ENCODE data around the gene ERI2.

ERI2 gene

DNA sequence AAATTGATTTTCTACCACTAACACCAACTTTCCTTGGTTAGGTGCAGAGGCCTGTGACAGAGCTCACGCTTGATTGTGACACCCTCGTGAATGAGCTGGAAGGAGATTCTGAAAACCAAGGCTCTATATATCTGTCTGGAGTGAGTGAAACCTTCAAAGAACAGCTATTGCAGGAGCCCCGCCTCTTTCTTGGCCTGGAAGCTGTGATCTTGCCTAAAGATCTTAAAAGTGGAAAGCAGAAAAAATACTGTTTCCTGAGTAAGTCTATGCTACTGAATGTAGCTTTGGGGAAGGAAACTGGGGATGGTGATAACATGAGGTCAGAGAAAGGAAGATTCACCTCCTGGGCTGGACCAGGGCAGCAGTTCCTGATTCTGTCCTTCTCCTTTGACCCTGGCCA, 38.3 kb upstream of the ERI2 start:
- no CpG with 5 or more reads among the region's 3 CpGs for WGBS (ENCODE audit: insufficient coverage, insufficient read length)
- Histone ChIP-seq H3K27ac (ENCODE audit: low read length) (no peak overlapping the region), H3K27me3 (ENCODE audit: control insufficient read depth, insufficient read depth, low read length) (no peaks in the 10 kb centered on the region), H3K4me3 (ENCODE audit: low read length) (no peak overlapping the region), H3K9me3 (ENCODE audit: control insufficient read depth, insufficient read depth, low read length) (no peaks in the 10 kb centered on the region), H3K36me3 (ENCODE audit: control insufficient read depth, insufficient read depth, low read length) (no peaks in the 10 kb centered on the region; the same call in 1 of the 2 replicates), H3K4me1 (ENCODE audit: control insufficient read depth, insufficient read depth, low read length) (no peaks in the 10 kb centered on the region)
- DNase-seq (ENCODE audit: low read depth, low spot score), result no peak

DNA sequence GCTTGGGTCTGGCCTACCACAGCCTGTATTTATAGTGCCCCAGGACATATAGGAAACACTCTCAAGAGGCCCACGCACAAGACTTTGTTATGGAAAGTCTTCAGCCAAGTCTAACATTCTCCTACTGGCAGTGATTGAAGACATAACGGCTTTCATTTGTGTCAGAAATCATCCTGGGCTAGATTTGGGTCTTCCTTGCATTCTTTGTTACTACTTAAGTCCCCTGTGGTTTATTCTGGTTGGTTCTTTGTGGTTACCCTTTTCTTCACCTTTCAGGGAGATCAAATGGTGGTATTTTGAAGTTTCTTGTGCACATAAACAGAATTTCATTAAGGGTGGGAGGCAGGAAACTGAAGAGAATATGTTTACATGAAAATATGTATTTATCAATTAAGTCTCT, 37.8 kb upstream of the ERI2 start:
- Histone ChIP-seq H3K4me3 (ENCODE audit: low read length) (no peak overlapping the region), H3K36me3 (ENCODE audit: control insufficient read depth, insufficient read depth, low read length) (no peaks in the 10 kb centered on the region; the same call in 1 of the 2 replicates), H3K27ac (ENCODE audit: low read length) (no peak overlapping the region), H3K4me1 (ENCODE audit: control insufficient read depth, insufficient read depth, low read length) (no peaks in the 10 kb centered on the region), H3K27me3 (ENCODE audit: control insufficient read depth, insufficient read depth, low read length) (no peaks in the 10 kb centered on the region), H3K9me3 (ENCODE audit: control insufficient read depth, insufficient read depth, low read length) (no peaks in the 10 kb centered on the region)
- DNase-seq (ENCODE audit: low read depth, low spot score), result no peak
- no CpG with 5 or more reads among the region's 2 CpGs for WGBS (ENCODE audit: insufficient coverage, insufficient read length)

DNA sequence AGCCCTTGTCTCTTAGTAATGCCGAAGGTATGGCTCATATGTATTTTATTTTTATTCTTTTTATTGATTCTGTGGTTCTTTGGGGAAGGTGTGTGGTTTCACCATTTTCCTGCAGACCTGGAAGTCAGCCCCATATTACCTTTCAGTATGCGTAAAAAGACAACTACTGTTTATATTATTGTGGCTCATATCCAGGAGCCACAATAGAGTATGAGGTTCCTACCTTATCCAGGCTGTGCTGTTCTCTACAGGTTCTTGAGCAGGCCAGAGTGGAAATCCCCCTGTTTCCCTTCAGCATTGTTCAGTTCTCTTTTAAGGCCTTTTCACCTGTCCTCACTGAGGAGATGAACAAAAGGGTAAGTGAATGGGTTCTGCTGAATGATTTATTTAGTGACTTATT, 33.2 kb upstream of the ERI2 start:
- Histone ChIP-seq H3K4me1 (ENCODE audit: control insufficient read depth, insufficient read depth, low read length) (no peaks in the 10 kb centered on the region), H3K36me3 (ENCODE audit: control insufficient read depth, insufficient read depth, low read length) (peaks cover 3% of the 10 kb centered on the region; the same call in 1 of the 2 replicates), H3K27me3 (ENCODE audit: control insufficient read depth, insufficient read depth, low read length) (no peaks in the 10 kb centered on the region), H3K9me3 (ENCODE audit: control insufficient read depth, insufficient read depth, low read length) (no peaks in the 10 kb centered on the region), H3K4me3 (ENCODE audit: low read length) (no peak overlapping the region), H3K27ac (ENCODE audit: low read length) (no peak overlapping the region)
- no CpG with 5 or more reads among the region's 2 CpGs for WGBS (ENCODE audit: insufficient coverage, insufficient read length)
- no peak for DNase-seq (ENCODE audit: low read depth, low spot score)

DNA sequence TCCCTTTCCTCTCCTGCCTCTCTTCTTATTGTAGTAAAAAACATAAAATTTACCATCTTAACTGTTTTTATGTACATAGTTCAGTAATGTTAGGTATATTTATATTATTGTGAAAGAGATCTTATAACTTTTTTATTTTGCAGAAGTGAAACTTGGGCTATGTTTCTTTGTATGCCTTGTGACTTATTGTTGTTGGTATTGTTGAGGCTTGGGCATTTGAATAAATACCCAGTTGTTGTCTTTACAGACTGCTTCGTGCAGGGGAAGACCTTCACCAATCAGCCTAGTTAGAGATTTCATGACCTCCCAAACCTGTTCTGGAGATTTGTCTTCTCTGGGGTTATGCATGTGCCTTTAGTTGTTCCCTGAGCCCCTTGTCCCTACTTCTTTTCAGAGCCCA, 32.0 kb upstream of the ERI2 start:
- Histone ChIP-seq H3K36me3 (ENCODE audit: control insufficient read depth, insufficient read depth, low read length) (peaks cover 3% of the 10 kb centered on the region; the same call in 1 of the 2 replicates), H3K4me1 (ENCODE audit: control insufficient read depth, insufficient read depth, low read length) (no peaks in the 10 kb centered on the region), H3K4me3 (ENCODE audit: low read length) (no peak overlapping the region), H3K27ac (ENCODE audit: low read length) (no peak overlapping the region), H3K9me3 (ENCODE audit: control insufficient read depth, insufficient read depth, low read length) (no peaks in the 10 kb centered on the region), H3K27me3 (ENCODE audit: control insufficient read depth, insufficient read depth, low read length) (no peaks in the 10 kb centered on the region)
- DNase-seq (ENCODE audit: low read depth, low spot score), result no peak
- no CpG with 5 or more reads among the region's 1 CpG for WGBS (ENCODE audit: insufficient coverage, insufficient read length)

DNA sequence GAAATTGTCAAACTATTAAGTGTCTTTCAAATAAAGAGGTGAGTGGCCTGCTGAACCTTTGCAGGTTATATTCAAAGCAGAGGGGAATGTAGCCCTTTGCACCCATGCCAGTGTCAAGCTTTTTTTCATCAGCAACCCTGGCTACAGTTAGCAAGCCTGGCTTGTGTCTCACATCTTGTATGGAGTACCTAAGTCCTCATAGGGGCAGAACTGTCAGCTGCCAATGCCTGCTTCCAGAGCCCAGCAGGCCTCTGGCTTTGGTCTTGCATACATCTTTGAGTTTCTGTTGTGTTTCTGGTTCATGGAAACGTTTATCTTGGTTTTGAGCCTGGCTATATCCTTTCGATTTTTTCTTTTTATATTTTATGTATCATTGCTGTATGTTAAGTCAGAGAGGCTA, 26.8 kb upstream of the ERI2 start:
- H3K4me3 ChIP-seq (ENCODE audit: low read length), result no peak overlapping the region
- H3K4me1 ChIP-seq (ENCODE audit: control insufficient read depth, insufficient read depth, low read length), result no peaks in the 10 kb centered on the region
- no peak for DNase-seq (ENCODE audit: low read depth, low spot score)
- no peaks in the 10 kb centered on the region for H3K27me3 ChIP-seq (ENCODE audit: control insufficient read depth, insufficient read depth, low read length)
- no peak overlapping the region for H3K27ac ChIP-seq (ENCODE audit: low read length)
- H3K36me3 ChIP-seq (ENCODE audit: control insufficient read depth, insufficient read depth, low read length), result peaks cover 2% of the 10 kb centered on the region; the same call in 1 of the 2 replicates
- no CpG with 5 or more reads among the region's 2 CpGs for WGBS (ENCODE audit: insufficient coverage, insufficient read length)
- no peaks in the 10 kb centered on the region for H3K9me3 ChIP-seq (ENCODE audit: control insufficient read depth, insufficient read depth, low read length)

DNA sequence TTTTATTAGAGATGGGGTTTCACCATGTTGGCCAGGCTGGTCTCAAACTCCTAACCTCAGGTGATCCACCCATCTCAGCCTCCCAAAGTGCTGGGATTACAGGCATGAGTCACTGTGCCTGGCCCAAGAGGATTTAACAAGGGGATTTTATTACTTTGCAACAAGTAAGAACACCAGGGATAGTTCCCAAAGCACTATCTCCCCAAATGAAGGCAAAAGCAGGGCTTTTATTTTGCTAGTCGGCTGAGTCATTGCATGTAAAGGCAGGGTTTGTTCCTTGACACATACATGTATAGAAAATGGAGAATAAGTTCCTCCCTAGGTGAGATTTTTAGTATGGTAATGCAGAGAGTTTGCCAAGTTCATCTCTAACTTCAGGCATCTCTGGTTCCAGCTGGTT, 24.1 kb upstream of the ERI2 start:
- Histone ChIP-seq H3K4me3 (ENCODE audit: low read length) (no peak overlapping the region), H3K4me1 (ENCODE audit: control insufficient read depth, insufficient read depth, low read length) (no peaks in the 10 kb centered on the region), H3K27me3 (ENCODE audit: control insufficient read depth, insufficient read depth, low read length) (no peaks in the 10 kb centered on the region), H3K9me3 (ENCODE audit: control insufficient read depth, insufficient read depth, low read length) (no peaks in the 10 kb centered on the region), H3K36me3 (ENCODE audit: control insufficient read depth, insufficient read depth, low read length) (peaks cover 2% of the 10 kb centered on the region; the same call in 1 of the 2 replicates), H3K27ac (ENCODE audit: low read length) (no peak overlapping the region)
- WGBS (ENCODE audit: insufficient coverage, insufficient read length), result no CpG with 5 or more reads among the region's 1 CpG
- DNase-seq (ENCODE audit: low read depth, low spot score), result no peak

DNA sequence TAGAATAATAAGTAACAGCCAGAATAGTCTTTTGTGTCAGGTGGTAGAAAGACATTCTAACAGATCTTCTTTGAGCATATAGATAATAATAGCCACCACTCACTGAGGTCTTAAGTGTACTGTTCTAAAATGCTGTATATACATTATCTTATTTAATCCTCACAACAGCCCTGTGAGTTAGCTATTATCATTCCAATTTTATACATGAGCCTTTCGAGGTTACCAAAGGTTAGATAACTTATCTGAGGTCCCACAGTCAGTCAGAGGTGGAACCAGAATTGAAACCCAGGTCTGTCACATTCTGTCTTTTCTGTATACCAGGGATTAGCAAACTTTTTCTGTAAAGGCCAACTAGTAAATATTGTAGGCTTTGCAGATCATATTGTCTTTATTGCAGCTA, 23.3 kb upstream of the ERI2 start:
- no CpG with 5 or more reads among the region's 1 CpG for WGBS (ENCODE audit: insufficient coverage, insufficient read length)
- Histone ChIP-seq H3K36me3 (ENCODE audit: control insufficient read depth, insufficient read depth, low read length) (peaks cover 2% of the 10 kb centered on the region; the same call in 1 of the 2 replicates), H3K9me3 (ENCODE audit: control insufficient read depth, insufficient read depth, low read length) (no peaks in the 10 kb centered on the region), H3K27ac (ENCODE audit: low read length) (no peak overlapping the region), H3K27me3 (ENCODE audit: control insufficient read depth, insufficient read depth, low read length) (no peaks in the 10 kb centered on the region), H3K4me3 (ENCODE audit: low read length) (no peak overlapping the region), H3K4me1 (ENCODE audit: control insufficient read depth, insufficient read depth, low read length) (no peaks in the 10 kb centered on the region)
- DNase-seq (ENCODE audit: low read depth, low spot score), result no peak

DNA sequence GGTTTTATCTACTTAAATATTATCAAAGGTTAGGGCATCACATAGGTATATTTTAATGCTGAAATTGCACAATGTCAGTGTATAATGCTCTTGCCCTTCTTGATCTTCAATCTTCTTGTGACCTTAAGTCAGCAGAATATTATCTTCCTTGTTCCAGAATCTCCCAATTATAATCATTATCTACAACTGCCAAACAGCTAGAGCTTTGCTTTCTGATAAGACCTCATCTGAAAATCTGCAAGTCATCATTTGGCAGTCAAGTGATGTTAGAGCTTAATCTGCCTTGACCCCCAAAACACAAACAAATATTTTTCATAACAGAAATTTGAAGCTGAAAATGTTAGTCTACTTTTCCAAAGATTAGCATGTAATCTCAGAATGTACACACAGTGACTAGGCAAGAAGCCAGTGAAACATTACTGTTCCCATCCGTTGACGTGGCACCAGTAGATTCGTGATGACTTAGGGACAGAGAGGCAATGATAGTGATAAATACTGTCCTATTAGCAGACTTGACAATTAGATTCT, 19.8 kb upstream of the ERI2 start:
- Histone ChIP-seq H3K27ac (ENCODE audit: low read length) (no peak overlapping the region), H3K27me3 (ENCODE audit: control insufficient read depth, insufficient read depth, low read length) (no peaks in the 10 kb centered on the region), H3K4me1 (ENCODE audit: control insufficient read depth, insufficient read depth, low read length) (no peaks in the 10 kb centered on the region), H3K36me3 (ENCODE audit: control insufficient read depth, insufficient read depth, low read length) (no peaks in the 10 kb centered on the region; the same call in 1 of the 2 replicates), H3K9me3 (ENCODE audit: control insufficient read depth, insufficient read depth, low read length) (no peaks in the 10 kb centered on the region), H3K4me3 (ENCODE audit: low read length) (no peak overlapping the region)
- no CpG with 5 or more reads among the region's 3 CpGs for WGBS (ENCODE audit: insufficient coverage, insufficient read length)
- DNase-seq (ENCODE audit: low read depth, low spot score), result no peak

DNA sequence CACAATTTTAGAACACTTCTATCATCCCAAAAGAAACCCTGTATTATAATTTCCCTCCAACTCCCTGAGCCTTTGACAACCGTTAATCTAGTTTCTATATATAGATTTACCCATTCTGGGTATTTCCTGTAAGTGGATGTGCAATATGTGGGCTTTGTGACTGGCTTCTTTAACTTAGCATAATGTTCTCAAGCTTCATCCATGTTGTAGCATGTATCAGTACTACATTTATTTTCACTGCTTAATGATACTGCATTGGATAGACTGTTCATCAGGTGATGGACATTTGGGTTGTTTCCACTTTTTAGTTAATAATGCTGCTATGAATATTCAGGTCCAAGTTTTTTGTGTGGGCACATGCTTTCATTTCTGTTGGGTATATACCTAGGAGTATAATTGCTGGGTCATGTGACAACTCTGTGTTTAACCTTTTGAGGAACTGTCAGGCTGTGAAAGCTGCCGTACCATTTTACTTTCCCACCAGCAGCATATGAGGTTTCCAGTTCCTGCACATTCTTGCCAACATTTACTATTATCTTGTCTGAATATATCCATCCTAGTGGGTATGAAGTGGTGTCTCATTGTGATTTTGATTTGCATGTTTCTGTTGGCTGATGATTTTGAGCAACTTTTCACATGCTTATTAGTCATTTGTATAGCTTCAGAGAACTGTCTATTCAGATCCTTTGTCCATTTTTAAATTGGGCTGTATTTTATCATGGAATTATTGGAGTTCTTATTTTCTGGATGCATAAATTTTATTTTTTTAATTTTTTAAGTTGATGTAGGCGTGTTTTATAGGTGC, 16.5 kb upstream of the ERI2 start:
- no peak overlapping the region for H3K27ac ChIP-seq (ENCODE audit: low read length)
- no peak overlapping the region for H3K4me3 ChIP-seq (ENCODE audit: low read length)
- H3K4me1 ChIP-seq (ENCODE audit: control insufficient read depth, insufficient read depth, low read length), result no peaks in the 10 kb centered on the region
- H3K27me3 ChIP-seq (ENCODE audit: control insufficient read depth, insufficient read depth, low read length), result no peaks in the 10 kb centered on the region
- no CpG with 5 or more reads among the region's 3 CpGs for WGBS (ENCODE audit: insufficient coverage, insufficient read length)
- H3K9me3 ChIP-seq (ENCODE audit: control insufficient read depth, insufficient read depth, low read length), result no peaks in the 10 kb centered on the region
- DNase-seq (ENCODE audit: low read depth, low spot score), result no peak
- H3K36me3 ChIP-seq (ENCODE audit: control insufficient read depth, insufficient read depth, low read length), result no peaks in the 10 kb centered on the region

DNA sequence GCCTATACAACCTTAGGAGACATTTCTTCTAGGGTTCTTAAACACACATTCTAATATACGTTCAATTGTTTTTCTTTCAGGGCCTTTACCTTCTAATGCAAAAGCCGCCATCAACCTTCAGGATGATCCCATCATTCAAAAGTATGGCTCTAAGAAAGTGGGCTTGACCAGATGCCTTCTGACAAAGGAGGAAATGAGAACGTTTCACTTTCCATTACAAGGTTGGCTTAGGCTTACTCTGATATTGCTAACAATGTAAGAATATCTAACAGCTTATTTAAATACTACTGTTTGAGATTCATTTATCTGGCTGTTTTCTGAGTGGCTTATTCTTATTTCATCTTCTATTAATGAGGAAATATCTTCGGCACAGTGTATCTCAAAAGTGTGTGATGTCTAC, 15.4 kb upstream of the ERI2 start:
- no peak overlapping the region for H3K27ac ChIP-seq (ENCODE audit: low read length)
- no peaks in the 10 kb centered on the region for H3K36me3 ChIP-seq (ENCODE audit: control insufficient read depth, insufficient read depth, low read length)
- no CpG with 5 or more reads among the region's 4 CpGs for WGBS (ENCODE audit: insufficient coverage, insufficient read length)
- no peaks in the 10 kb centered on the region for H3K4me1 ChIP-seq (ENCODE audit: control insufficient read depth, insufficient read depth, low read length)
- H3K4me3 ChIP-seq (ENCODE audit: low read length), result no peak overlapping the region
- no peaks in the 10 kb centered on the region for H3K9me3 ChIP-seq (ENCODE audit: control insufficient read depth, insufficient read depth, low read length)
- DNase-seq (ENCODE audit: low read depth, low spot score), result no peak
- no peaks in the 10 kb centered on the region for H3K27me3 ChIP-seq (ENCODE audit: control insufficient read depth, insufficient read depth, low read length)

Data from iPS DF 6.9 (cell line).